Activated CD8-positive, alpha-beta memory T cell treated with anti-CD3 and anti-CD28 coated beads, Interleukin-2, amount 50 U/mL, for 24 hours (primary cell): ENCODE results near the gene RNF5.
"Not testable (repeated sequence)": the region's sequence is repeated elsewhere in the genome, so short reads cannot be mapped to it uniquely, and the experiment has no call there.

Experiments
- DNase-seq: peaks from one replicate; pipeline ENCODE4 v3.0.0-alpha.2; 2020; ENCODE audit errors: extremely low read depth

The RNF5 gene

DNA sequence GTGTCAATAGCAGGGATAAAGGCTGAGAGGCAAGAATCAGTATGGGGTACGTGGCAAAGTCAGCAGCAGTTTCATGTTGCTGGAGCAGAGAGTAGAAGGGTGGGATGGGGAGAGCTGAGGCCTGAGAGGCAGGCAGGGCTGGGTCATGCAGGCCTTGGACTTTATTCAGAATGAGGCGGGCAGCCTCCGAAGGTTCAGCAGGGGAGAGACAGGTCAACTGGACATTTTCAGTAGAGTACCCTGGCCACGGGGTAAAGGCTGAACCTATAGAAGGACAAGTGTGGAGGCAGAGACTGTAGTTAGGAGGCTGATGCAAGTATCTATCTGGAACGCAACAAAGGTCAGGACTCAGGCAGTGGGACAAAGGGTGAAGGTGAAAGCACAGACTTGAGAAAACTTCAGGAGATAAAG is 32.0 kb downstream of the RNF5 start:
- DNase-seq, result no peak

GRCh38 chr6:32211432-32211831 is 33.2 kb downstream of the RNF5 start:
- DNase-seq, result not testable (repeated sequence)

DNA sequence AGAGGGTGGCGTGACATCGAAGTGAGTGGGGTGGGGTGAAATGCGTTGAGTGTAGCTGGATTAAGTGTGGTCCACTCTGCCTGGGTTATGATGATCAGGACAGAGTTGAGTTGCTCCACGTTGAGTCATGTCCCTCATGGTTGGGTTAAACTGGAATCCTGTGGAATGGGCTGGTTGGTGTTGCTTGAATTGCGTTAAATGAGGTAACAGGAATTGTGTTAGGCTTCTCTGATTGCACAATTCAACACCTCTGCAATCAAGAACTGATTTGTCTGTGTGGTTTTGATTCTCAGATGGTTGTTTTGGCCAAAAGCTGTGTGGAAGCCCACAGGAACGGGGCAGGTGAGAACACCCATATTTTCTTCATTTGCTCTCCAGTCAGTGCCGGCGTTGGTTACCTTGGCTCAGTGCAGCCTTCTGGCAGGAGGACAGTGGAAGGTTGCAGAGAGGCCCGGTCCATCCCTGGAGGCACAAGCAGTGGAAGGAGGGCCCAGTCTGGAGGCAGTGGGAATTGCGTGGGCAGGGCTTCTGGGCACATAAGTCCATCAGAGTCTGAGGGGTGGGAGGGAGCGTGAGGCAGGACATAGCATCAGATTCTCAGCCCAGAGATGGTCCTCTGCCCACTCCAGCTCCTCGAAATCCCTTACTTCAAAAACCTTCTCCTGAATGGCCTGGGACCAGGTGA is 34.0 kb downstream of the RNF5 start:
- no peak for DNase-seq

DNA sequence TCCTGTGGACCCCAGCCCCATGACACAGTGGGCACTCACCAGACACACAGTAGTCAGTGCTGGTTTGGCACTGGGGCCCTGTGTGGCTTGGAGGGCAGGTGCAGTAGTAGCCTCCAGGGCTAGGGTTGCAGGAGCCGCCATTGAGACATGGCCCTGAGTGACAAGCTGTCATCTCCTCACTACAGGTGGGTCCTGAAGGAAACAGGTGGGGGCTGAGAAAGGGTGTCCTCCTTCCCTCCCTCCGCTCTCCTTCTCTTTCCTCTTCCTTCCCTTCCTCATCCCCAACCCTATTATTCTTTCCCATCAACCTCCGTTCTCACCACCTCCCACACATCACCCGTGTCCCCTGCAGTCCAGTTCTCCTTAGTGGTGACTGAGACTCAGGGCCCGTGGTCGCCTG is 35.4 kb downstream of the RNF5 start:
- no peak for DNase-seq

GRCh38 chr6:32214126-32214525 is 35.9 kb downstream of the RNF5 start:
- no peak for DNase-seq

- DNase-seq, result no peak
These were observed 37.4 kb downstream of the RNF5 start for GRCh38 chr6:32215617-32216016.

GRCh38 chr6:32216285-32216684 is 38.1 kb downstream of the RNF5 start:
- no peak for DNase-seq

DNA sequence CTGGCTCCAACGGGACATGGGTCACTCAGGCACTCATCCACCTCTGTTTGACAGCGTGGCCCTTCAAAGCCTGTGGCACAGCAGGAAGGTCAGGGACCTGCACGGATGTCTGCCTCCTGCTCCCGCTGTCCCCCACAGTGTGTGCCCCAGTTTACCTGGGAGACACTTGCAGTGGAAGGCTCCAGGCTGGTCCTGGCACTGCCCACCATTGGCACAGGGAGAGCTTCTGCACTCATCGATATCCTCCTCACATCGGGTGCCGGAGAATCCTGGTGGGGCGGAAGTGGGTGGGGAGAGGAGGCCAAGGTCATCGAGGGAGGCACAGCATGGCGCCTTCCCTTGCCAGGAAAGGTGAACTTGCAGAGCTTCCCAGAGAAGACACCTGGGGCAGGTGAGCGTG is 38.8 kb downstream of the RNF5 start:
- DNase-seq, result no peak

DNA sequence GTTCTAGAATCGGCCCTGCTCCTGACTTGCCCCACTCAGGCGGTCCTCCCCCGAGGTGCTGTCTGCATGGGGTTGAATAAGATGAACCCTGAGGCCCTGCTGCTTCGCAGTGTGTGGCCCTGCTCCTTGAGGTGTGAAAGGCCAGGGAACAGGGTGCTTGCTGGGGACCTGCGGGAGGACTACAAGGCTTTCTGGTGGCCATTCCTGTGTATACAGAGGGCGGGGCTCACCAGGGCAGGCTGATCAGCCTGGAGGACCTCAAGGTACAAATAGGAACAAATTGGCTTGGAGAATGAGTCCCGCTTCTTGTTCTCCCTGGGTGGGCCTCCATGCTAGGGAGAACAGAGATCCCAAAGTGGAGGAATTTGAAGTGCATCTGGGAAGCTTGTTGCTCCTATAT is 40.0 kb downstream of the RNF5 start:
- DNase-seq, result no peak

GRCh38 chr6:32220021-32220420 is 41.8 kb downstream of the RNF5 start:
- no peak for DNase-seq

DNA sequence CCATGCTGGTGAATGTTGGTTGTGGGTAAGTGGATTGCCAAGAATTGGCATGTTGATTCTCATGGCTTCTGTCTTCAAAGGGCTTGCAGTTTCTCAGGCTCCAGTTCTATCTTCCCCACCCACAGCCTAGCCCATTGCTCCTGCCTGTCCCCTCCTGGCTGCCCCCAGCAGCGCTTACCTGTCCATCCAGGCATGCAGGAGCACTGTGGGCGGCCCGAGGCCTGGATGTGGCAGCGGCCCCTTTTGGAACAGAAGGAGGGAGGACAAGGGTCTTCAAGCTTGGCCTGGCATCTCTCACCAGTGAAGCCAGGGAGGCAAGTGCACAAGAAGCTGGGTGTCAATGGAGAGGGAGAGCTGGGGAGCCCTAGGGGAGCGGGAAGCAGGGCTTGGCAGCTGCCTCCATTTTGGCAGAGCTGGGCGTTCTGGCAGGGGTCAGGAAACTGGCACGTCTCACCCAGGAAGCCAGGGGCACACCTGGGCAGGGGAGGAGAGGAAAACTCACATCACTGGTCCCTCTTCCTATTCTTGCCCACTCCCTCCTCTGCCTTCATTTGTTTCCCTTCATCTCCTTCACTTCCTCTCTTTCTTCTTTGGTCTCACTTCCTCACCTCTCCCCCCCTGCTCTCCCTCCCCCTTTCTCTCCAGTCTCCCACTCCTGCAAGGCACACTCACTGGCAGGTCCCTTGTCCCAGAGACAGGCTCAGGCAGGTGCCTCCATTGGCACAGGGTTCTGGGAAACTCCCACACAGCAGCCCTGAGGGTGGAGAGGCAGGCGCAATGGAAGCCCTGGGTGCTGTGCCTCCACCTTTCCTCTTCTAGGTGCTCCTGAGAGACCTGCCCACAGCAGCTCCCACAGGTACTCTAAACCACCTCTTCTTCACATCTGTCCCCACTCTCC is 44.4 kb downstream of the RNF5 start:
- DNase-seq, result no peak

GRCh38 chr6:32223258-32224235 is 45.3 kb downstream of the RNF5 start, which contains the start of gene NOTCH4:
Gene NOTCH4, minus strand, starts transcription at chr6:32224067. Its CDS starts 139 bp downstream, at chr6:32223928.
- DNase-seq, result no peak

GRCh38 chr6:32224696-32225095 is 46.5 kb downstream of the RNF5 start:
- no peak for DNase-seq

GRCh38 chr6:32226434-32226833 is 48.2 kb downstream of the RNF5 start:
- no peak for DNase-seq
